ENCODE measurements around the gene KRT34.

KRT34 gene

GRCh38 chr17:41411072-41411840 is 29.1 kb upstream of the KRT34 start:
- no peak overlapping the region for H3K9ac ChIP-seq (ENCODE audit: low read length)
- H3K79me2 ChIP-seq (ENCODE audit: low read length), result no peaks in the 10 kb centered on the region
- no peak overlapping the region for H2AFZ ChIP-seq (ENCODE audit: low read depth, low read length)

GRCh38 chr17:41407226-41407625 is 25.1 kb upstream of the KRT34 start:
- Histone ChIP-seq H4K20me1 (ENCODE audit: insufficient read depth, low read length) (no peaks in the 10 kb centered on the region), H3K27ac (ENCODE audit: low read length) (no peak overlapping the region), H3K9ac (ENCODE audit: low read length) (no peak overlapping the region), H3K4me2 (ENCODE audit: low read length) (no peak overlapping the region), H2AFZ (ENCODE audit: low read depth, low read length) (no peak overlapping the region), H3K27me3 (ENCODE audit: low read depth, low read length) (peaks cover 5% of the 10 kb centered on the region; the same call in 1 of the 2 replicates), H3K79me2 (ENCODE audit: low read length) (no peaks in the 10 kb centered on the region), H3K4me3 (ENCODE audit: low read length) (no peak overlapping the region), H3K9me3 (ENCODE audit: insufficient read depth, low read length) (no peaks in the 10 kb centered on the region), H3K4me1 (ENCODE audit: low read length) (no peaks in the 10 kb centered on the region), H3K36me3 (replicated peaks; ENCODE audit: low read depth, low read length) (no peaks in the 10 kb centered on the region)
- no peak for TF ChIP-seq CTCF (IDR thresholded peaks at IDR 0.05; ENCODE audit: low read depth, low read length)
- no peak for TF ChIP-seq EZH2phosphoT487 (IDR thresholded peaks at IDR 0.05; ENCODE audit: low read depth)

More at GRCh38 chr17:41411072-41411840, 29.1 kb upstream of the KRT34 start:
- no peaks in the 10 kb centered on the region for H3K36me3 ChIP-seq (replicated peaks; ENCODE audit: low read depth, low read length)
- no peaks in the 10 kb centered on the region for H4K20me1 ChIP-seq (ENCODE audit: insufficient read depth, low read length)
- no peak overlapping the region for H3K27ac ChIP-seq (ENCODE audit: low read length)
- no peak for TF ChIP-seq CTCF (IDR thresholded peaks at IDR 0.05; ENCODE audit: low read depth, low read length)
- no peak for TF ChIP-seq EZH2phosphoT487 (IDR thresholded peaks at IDR 0.05; ENCODE audit: low read depth)
- no peak overlapping the region for H3K4me2 ChIP-seq (ENCODE audit: low read length)
- H3K4me3 ChIP-seq (ENCODE audit: low read length), result no peak overlapping the region
- peaks cover 15% of the 10 kb centered on the region for H3K27me3 ChIP-seq (ENCODE audit: low read depth, low read length)
- no peaks in the 10 kb centered on the region for H3K9me3 ChIP-seq (ENCODE audit: insufficient read depth, low read length)
- H3K4me1 ChIP-seq (ENCODE audit: low read length), result no peaks in the 10 kb centered on the region

GRCh38 chr17:41406205-41406604 is 24.1 kb upstream of the KRT34 start:
- Histone ChIP-seq H3K27ac (ENCODE audit: low read length) (no peak overlapping the region), H3K4me3 (ENCODE audit: low read length) (no peak overlapping the region), H3K9ac (ENCODE audit: low read length) (no peak overlapping the region), H3K4me1 (ENCODE audit: low read length) (no peaks in the 10 kb centered on the region), H4K20me1 (ENCODE audit: insufficient read depth, low read length) (no peaks in the 10 kb centered on the region), H2AFZ (ENCODE audit: low read depth, low read length) (no peak overlapping the region), H3K36me3 (replicated peaks; ENCODE audit: low read depth, low read length) (no peaks in the 10 kb centered on the region), H3K27me3 (ENCODE audit: low read depth, low read length) (peaks cover 5% of the 10 kb centered on the region; the same call in 1 of the 2 replicates), H3K4me2 (ENCODE audit: low read length) (no peak overlapping the region), H3K9me3 (ENCODE audit: insufficient read depth, low read length) (no peaks in the 10 kb centered on the region), H3K79me2 (ENCODE audit: low read length) (no peaks in the 10 kb centered on the region)
- no peak for TF ChIP-seq CTCF (IDR thresholded peaks at IDR 0.05; ENCODE audit: low read depth, low read length)
- no peak for TF ChIP-seq EZH2phosphoT487 (IDR thresholded peaks at IDR 0.05; ENCODE audit: low read depth)

GRCh38 chr17:41404024-41404671 is 22.0 kb upstream of the KRT34 start:
- Histone ChIP-seq H3K36me3 (replicated peaks; ENCODE audit: low read depth, low read length) (no peaks in the 10 kb centered on the region), H3K9me3 (ENCODE audit: insufficient read depth, low read length) (no peaks in the 10 kb centered on the region), H3K4me1 (ENCODE audit: low read length) (no peaks in the 10 kb centered on the region), H3K27ac (ENCODE audit: low read length) (no peak overlapping the region), H3K4me2 (ENCODE audit: low read length) (no peak overlapping the region), H3K9ac (ENCODE audit: low read length) (no peak overlapping the region), H3K4me3 (ENCODE audit: low read length) (no peak overlapping the region), H3K27me3 (ENCODE audit: low read depth, low read length) (peaks cover 13% of the 10 kb centered on the region), H4K20me1 (ENCODE audit: insufficient read depth, low read length) (no peaks in the 10 kb centered on the region), H3K79me2 (ENCODE audit: low read length) (no peaks in the 10 kb centered on the region), H2AFZ (ENCODE audit: low read depth, low read length) (no peak overlapping the region)
- no peak for TF ChIP-seq EZH2phosphoT487 (IDR thresholded peaks at IDR 0.05; ENCODE audit: low read depth)
- TF ChIP-seq CTCF (IDR thresholded peaks at IDR 0.05; ENCODE audit: low read depth, low read length), result no peak
